Epithelial cell of prostate (primary cell): ENCODE results near the gene ESPL1.
"Not testable (repeated sequence)": the region's sequence is repeated elsewhere in the genome, so short reads cannot be mapped to it uniquely, and the experiment has no call there.

ENCODE experiments used
- DNase-seq: peaks from one replicate; pipeline ENCODE4 v3.0.0-alpha.2; 2011; ENCODE audit warnings: low read depth, low spot score
- H3K27ac ChIP-seq: fragments of 450-650 bp; 2 replicates; pipeline ENCODE4 v1.5.1; 2017; ENCODE audit warnings: mild to moderate bottlenecking

Gene ESPL1

GRCh38 chr12:53330671-53331070 is 62.6 kb downstream of the ESPL1 start:
- no peak overlapping the region for H3K27ac ChIP-seq
- DNase-seq = no peak

DNA sequence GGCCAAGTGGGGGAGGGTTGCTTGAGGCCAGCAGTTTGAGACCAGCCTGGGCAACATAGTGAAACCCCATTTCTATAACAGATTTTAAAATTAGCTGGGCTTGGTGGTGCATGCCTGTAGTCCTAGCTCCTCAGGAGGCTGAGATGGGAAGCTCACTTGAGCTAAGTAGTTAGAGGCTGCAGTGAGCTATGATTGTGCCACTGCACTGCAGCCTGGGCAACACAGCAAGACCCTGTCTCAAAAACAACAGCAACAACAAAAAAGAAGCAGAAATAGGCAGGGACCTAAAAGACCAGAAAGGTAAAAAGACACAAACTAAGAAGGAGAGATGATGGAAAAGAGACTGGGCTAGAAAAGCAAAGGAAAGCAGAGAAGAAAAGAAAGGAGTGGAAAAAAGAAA is 64.2 kb downstream of the ESPL1 start:
- DNase-seq, H3K27ac ChIP-seq: not testable (repeated sequence)

- H3K27ac ChIP-seq = no peak overlapping the region
- DNase-seq = no peak
Measured at GRCh38 chr12:53332744-53333143, 64.6 kb downstream of the ESPL1 start.

DNA sequence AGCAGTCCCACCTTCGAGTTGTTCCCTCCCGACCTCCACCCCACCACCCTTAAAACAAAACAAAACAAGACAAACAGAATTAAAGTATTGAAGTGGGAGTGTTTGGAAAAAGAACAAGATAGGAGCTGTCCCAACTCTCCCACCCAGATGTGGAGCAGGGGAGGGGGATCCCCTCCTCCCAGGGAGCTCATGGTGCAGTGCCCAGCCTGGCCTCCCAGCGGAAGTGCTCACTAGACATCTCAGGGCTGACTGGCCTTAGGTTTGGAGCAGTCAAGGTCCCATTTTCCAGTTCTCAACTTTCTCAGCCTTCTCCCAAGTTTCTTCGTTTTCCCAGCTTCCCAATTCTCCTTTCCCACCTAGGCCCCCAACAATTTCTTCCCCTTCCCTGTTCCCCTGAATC is 65.2 kb downstream of the ESPL1 start:
- no peak for DNase-seq
- H3K27ac ChIP-seq = no peak overlapping the region

- no peak overlapping the region for H3K27ac ChIP-seq
- no peak for DNase-seq
Measured at GRCh38 chr12:53333845-53334244, 65.7 kb downstream of the ESPL1 start.

- H3K27ac ChIP-seq = no peak overlapping the region
- no peak for DNase-seq
Measured at GRCh38 chr12:53334822-53335221, 66.7 kb downstream of the ESPL1 start.

DNA sequence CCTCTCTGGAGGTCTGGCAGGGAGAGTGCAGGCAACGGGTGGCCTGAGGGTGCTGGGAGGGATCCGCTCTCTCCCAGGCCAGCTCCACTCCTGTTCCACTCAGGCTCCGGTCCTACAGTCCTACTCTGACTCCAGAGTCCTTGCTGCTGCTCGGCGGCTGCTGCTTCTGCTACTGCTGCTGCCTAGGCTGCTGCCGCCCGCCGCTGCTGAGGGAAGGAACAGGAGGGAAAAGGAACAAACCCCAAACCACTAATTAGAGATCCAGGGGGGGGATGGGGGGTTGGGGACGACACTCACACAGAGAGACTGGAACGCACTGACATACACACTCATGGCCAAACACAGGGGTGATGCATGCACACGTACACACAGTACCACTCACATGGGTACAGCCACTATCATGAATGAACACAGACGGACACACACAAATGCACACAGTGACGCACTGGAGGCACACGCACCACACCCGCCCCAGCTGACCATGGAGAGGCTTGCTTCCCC is 68.1 kb downstream of the ESPL1 start, which contains the start of gene SP7:
SP7 (minus strand) TSS at position 174 of the 501 bp plus-strand sequence. CDS start 708 bp downstream, outside the sequence.
- DNase-seq = no peak
- H3K27ac ChIP-seq = no peak within 1 kb of the TSS

DNA sequence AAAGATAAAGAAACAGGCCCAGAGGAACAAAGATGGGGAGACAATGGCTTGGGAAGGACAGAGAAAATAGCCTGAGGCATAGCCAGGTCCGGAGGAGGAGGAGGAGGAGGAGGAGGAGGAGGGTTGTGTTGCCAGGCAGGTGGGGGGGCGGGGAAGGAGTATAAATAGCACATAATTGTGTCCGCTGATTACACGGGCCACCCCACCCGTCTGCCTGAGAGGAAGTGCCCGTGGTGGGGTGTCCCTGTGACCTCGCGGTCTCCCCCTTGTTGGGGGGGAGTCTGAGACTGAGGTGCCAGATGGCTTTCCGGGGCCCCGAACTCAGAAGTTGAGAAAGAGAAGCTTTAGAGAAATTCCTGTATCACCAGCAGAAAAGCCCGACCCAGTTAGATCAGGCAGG is 69.9 kb downstream of the ESPL1 start:
- DNase-seq = no peak
- no peak overlapping the region for H3K27ac ChIP-seq

GRCh38 chr12:53338916-53339315 is 70.8 kb downstream of the ESPL1 start:
- no peak overlapping the region for H3K27ac ChIP-seq
- DNase-seq = no peak

GRCh38 chr12:53340398-53340797 is 72.3 kb downstream of the ESPL1 start:
- no peak overlapping the region for H3K27ac ChIP-seq
- DNase-seq = no peak
